Measurements from ENCODE around the gene AEBP1.

DNA sequence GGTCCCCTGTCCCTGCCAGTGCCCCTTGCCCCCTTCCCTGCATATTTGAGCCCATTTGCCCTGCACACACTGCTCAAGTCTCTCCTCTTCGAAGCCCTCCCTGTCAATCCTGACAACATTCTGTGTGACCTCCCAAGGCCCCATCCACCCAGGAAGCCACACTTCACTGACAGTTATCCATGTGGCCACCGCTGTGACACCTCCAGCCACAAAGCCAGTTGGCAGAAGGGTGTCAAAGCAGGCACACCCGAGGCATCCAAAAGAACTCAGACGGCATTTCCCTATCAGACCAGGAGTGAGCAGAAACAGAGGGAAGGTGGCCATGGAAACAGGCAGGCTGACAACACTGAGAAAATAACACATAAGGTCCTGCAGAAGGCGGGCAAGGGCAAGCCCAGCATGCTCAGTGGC lies 26.5 kb upstream of the AEBP1 start:
- TF ChIP-seq POLR2A (IDR thresholded peaks at IDR 0.05; ENCODE audit: low read depth) = no peak
- TF ChIP-seq, protein P1, sequence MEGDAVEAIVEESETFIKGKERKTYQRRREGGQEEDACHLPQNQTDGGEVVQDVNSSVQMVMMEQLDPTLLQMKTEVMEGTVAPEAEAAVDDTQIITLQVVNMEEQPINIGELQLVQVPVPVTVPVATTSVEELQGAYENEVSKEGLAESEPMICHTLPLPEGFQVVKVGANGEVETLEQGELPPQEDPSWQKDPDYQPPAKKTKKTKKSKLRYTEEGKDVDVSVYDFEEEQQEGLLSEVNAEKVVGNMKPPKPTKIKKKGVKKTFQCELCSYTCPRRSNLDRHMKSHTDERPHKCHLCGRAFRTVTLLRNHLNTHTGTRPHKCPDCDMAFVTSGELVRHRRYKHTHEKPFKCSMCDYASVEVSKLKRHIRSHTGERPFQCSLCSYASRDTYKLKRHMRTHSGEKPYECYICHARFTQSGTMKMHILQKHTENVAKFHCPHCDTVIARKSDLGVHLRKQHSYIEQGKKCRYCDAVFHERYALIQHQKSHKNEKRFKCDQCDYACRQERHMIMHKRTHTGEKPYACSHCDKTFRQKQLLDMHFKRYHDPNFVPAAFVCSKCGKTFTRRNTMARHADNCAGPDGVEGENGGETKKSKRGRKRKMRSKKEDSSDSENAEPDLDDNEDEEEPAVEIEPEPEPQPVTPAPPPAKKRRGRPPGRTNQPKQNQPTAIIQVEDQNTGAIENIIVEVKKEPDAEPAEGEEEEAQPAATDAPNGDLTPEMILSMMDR (IDR thresholded peaks at IDR 0.05) = no peak
- TF ChIP-seq EP300 (IDR thresholded peaks at IDR 0.05) = no peak

Measured in esophagus muscularis mucosa (tissue), 4 donors.